ENCODE measurements around the gene PCDHGA1.

PCDHGA1 gene

DNA sequence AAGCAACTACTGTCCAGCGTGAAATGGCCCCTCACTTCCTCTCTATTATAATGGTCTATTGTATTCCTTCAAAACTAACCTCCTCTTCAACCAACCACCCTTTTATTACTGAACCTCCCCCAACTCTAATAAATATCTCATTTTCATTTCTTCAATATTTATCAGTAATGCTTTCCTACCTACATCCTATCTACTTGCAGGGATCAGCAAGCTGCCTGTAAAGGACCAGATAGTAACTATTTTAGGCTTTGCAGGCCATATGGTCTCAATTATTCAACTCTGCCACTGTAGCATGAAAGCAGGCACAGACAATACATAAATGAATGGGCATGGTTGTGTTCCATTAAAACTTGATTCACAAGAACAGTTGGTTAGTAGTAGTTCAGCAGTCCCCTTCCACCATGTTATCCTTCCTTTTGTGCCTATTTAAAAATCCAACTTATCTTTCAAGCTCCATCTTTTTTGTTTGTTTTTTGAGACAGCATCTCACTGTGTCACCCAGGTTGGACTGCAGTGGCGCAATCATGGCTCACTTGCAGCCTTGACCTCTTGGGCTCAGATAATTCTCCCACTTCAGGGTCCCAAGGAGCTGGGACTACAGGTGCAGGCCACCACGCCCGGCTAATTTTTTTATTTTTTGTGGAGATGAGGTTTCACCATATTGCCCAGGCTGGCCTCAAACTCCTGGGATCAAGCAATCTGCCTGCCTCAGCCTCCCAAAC lies 204.3 kb downstream of the PCDHGA1 start:
- DNase-seq (ENCODE audit: low spot score): no peak

- DNase-seq (ENCODE audit: low spot score): no peak
Observed at GRCh38 chr5:141543053-141543452, 212.7 kb downstream of the PCDHGA1 start.

DNA sequence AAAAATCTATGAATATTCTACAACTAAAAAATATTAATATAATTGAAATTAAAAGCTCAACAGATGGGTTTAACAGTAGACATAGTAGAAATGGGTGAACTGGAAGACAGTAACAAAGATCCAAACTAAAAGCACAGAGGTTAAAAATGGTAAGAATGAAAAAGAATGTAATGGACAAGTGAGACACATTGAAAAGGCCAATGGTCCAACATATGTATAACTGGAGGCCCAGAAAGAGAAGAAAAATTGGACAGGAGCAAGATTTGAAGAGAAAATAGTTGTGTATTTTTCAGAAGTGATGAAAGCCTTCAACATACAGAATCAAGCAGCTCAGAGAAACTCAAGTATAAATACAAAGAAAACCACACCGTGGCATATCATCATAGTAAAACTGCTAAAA lies 217.2 kb downstream of the PCDHGA1 start:
- no peak for DNase-seq (ENCODE audit: low spot score)

DNA sequence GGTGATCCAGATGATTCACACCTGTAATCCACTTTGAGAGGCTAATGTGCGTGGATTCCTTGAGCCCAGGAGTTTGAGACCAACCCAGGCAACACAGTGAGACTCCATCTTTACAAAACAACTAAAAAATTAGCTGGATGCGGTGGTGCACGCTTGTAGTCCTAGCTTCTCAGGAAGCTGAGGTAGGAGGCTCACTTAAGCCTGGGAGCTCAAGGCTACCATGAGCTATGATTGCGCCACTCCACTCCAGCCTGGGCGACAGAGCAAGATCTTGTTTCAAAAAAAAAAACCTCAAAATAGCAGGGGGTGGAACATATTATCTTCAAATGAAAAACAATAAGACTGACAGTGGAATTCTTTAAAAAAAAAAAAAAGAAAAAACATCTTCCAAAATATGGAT lies 217.6 kb downstream of the PCDHGA1 start:
- DNase-seq (ENCODE audit: low spot score): no peak

DNA sequence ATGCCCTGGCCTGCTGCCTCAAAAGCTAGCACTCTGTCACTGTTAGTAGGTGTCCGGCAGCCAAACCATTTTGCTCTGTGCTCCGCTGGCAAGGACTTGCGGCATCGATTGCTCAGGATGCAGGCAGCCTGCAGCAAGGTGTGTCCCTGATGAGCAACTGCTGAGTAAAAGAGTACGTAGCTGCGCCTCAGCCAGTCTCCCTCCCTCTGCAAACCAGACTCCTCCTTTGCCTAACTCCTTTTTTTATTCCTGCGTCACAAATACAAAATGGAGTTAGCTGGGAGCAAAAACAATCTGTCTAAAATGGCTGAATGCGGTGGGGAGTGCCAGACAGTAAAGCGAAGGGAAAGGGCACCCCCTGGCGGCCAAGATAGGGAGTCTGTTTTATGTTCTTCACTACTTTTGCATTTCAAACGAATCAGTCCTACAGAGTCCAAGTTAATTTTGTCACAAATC lies 227.4 kb downstream of the PCDHGA1 start:
- peak; percentile 79 for DNase-seq (ENCODE audit: low spot score)

- DNase-seq (ENCODE audit: low spot score): no peak
Observed at GRCh38 chr5:141558150-141558549, 227.8 kb downstream of the PCDHGA1 start.

DNA sequence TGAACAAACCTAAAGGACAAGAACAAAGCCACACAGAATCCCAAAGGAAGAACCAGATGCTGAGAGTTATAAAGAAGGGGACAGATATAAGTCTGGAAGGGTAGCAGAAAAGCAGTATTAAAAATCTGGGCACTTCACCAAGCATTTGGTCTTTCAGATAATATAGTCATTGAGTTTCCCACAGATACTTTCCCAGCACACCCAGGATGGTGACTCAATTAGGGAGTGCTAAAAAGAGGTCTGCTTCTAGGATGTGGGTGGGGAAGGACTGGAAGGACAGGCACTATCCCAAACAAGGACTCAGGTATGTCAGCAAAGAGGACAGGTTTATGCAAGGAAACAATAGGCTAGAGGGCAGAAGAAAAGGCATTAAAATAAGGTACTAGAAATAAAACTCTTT lies 229.1 kb downstream of the PCDHGA1 start:
- DNase-seq (ENCODE audit: low spot score): no peak

- DNase-seq (ENCODE audit: low spot score): no peak
Observed at GRCh38 chr5:141560151-141560550, 229.8 kb downstream of the PCDHGA1 start.

DNA sequence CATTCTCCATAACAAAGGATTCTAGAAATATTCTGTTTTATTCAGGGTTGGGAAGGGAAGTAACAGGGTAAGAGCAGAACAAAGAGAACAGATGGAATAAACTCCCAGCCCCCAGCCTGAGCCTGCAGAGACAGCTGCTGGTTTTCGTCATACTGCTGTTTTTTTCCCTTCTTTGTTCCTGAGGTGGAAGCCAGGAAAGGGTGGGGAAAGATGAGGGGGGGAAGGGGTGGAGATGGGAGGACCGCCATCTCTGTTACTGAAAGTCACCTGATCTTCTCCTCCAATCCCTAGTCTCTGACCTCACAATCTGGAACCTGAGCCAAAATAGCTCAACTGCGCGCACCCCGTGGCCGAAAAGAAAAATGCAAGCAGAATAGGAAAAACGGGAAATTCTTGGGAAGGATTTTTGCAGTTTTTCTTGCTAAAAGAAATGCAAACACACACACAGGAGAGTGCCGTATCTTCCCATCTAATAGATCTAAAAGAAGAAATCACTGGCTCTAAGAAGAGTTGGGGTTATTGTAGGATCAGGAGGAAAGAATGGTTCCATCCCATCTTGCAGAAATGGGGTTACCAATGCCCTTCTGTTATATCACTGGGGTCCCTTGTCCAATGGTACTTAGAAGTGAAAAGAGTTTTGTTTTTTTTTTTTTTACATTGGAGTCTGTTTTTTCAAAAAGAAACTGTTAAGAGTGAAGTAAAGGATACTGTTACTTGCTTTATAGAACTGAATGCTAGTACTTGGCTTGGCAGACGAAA lies 230.6 kb downstream of the PCDHGA1 start:
- no peak for DNase-seq (ENCODE audit: low spot score)

Measured in CD4-positive, alpha-beta T cell treated with Interleukin-2 at 100 ng/mL for 4 hours (primary cell).